ENCODE data around the gene SPOCK2. TPM values are rescaled to one million over a fixed set of nuclear protein-coding genes. Genes with fewer than 3 reads are reported as not detected.
A peak's percentile ranks its signal among the peaks of the same experiment; 100 is the strongest.

The SPOCK2 gene
- total and polyA plus RNA-seq, 2 of the 13 experiments (the other 11 are each of a cell fraction or from before 2014, with no cell fraction given) = 8.6 to 30.6 TPM

- no peak for TF ChIP-seq ZNF576 (CRISPR knock-in tag; IDR thresholded peaks at IDR 0.05)
- no peak for TF ChIP-seq ZNF530 (CRISPR knock-in tag; IDR thresholded peaks at IDR 0.05; ENCODE audit: low read depth)
- no peak for TF ChIP-seq HCFC1 (IDR thresholded peaks at IDR 0.05; ENCODE audit: low read depth, low read length)
- TF ChIP-seq, protein P1, sequence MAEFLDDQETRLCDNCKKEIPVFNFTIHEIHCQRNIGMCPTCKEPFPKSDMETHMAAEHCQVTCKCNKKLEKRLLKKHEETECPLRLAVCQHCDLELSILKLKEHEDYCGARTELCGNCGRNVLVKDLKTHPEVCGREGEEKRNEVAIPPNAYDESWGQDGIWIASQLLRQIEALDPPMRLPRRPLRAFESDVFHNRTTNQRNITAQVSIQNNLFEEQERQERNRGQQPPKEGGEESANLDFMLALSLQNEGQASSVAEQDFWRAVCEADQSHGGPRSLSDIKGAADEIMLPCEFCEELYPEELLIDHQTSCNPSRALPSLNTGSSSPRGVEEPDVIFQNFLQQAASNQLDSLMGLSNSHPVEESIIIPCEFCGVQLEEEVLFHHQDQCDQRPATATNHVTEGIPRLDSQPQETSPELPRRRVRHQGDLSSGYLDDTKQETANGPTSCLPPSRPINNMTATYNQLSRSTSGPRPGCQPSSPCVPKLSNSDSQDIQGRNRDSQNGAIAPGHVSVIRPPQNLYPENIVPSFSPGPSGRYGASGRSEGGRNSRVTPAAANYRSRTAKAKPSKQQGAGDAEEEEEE (CRISPR knock-in tag; IDR thresholded peaks at IDR 0.05; ENCODE audit: borderline replicate concordance) = no peak
- TF ChIP-seq, protein P2, sequence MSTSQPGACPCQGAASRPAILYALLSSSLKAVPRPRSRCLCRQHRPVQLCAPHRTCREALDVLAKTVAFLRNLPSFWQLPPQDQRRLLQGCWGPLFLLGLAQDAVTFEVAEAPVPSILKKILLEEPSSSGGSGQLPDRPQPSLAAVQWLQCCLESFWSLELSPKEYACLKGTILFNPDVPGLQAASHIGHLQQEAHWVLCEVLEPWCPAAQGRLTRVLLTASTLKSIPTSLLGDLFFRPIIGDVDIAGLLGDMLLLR (CRISPR knock-in tag; IDR thresholded peaks at IDR 0.05) = 0 out of 2 replicates have a peak, but pooled peaks have one; percentile 21
- TF ChIP-seq ZNF569 (CRISPR knock-in tag; IDR thresholded peaks at IDR 0.05; ENCODE audit: borderline replicate concordance) = no peak
- TF ChIP-seq, protein P3, sequence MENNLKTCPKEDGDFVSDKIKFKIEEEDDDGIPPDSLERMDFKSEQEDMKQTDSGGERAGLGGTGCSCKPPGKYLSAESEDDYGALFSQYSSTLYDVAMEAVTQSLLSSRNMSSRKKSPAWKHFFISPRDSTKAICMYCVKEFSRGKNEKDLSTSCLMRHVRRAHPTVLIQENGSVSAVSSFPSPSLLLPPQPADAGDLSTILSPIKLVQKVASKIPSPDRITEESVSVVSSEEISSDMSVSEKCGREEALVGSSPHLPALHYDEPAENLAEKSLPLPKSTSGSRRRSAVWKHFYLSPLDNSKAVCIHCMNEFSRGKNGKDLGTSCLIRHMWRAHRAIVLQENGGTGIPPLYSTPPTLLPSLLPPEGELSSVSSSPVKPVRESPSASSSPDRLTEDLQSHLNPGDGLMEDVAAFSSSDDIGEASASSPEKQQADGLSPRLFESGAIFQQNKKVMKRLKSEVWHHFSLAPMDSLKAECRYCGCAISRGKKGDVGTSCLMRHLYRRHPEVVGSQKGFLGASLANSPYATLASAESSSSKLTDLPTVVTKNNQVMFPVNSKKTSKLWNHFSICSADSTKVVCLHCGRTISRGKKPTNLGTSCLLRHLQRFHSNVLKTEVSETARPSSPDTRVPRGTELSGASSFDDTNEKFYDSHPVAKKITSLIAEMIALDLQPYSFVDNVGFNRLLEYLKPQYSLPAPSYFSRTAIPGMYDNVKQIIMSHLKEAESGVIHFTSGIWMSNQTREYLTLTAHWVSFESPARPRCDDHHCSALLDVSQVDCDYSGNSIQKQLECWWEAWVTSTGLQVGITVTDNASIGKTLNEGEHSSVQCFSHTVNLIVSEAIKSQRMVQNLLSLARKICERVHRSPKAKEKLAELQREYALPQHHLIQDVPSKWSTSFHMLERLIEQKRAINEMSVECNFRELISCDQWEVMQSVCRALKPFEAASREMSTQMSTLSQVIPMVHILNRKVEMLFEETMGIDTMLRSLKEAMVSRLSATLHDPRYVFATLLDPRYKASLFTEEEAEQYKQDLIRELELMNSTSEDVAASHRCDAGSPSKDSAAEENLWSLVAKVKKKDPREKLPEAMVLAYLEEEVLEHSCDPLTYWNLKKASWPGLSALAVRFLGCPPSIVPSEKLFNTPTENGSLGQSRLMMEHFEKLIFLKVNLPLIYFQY (CRISPR knock-in tag; IDR thresholded peaks at IDR 0.05; ENCODE audit: borderline replicate concordance) = 0 out of 2 replicates have a peak, but pooled peaks have one; percentile 63
- no peak for TF ChIP-seq HMGA1 (CRISPR knock-in tag; conservative IDR thresholded peaks at IDR 0.05)
- TF ChIP-seq SALL1 (CRISPR knock-in tag; IDR thresholded peaks at IDR 0.05) = peak; percentile 68
- TF ChIP-seq, protein P4, sequence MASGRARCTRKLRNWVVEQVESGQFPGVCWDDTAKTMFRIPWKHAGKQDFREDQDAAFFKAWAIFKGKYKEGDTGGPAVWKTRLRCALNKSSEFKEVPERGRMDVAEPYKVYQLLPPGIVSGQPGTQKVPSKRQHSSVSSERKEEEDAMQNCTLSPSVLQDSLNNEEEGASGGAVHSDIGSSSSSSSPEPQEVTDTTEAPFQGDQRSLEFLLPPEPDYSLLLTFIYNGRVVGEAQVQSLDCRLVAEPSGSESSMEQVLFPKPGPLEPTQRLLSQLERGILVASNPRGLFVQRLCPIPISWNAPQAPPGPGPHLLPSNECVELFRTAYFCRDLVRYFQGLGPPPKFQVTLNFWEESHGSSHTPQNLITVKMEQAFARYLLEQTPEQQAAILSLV (CRISPR knock-in tag; IDR thresholded peaks at IDR 0.05; ENCODE audit: borderline replicate concordance) = no peak
- no peak for TF ChIP-seq CHCHD3 (CRISPR knock-in tag; IDR thresholded peaks at IDR 0.05)
- no peak for TF ChIP-seq FOXK1 (CRISPR knock-in tag; IDR thresholded peaks at IDR 0.05; ENCODE audit: borderline replicate concordance, low read depth)
- TF ChIP-seq, protein P5, sequence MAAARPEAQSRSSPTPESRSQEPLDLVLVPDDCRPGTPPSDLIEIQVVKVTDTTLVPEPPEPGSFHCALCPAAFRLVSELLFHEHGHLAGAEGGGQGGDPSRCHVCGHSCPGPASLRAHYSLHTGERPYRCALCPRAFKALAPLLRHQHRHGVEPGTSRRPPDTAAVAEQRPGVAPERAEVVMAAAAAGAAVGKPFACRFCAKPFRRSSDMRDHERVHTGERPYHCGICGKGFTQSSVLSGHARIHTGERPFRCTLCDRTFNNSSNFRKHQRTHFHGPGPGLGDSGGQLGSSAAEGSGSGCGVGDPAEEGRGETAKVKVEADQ (CRISPR knock-in tag; IDR thresholded peaks at IDR 0.05; ENCODE audit: borderline replicate concordance) = no peak
- TF ChIP-seq ZNF598 (CRISPR knock-in tag; IDR thresholded peaks at IDR 0.05; ENCODE audit: borderline replicate concordance) = no peak
These were observed 31.2 kb downstream of the SPOCK2 start (continued) for GRCh38 chr10:72056932-72057751.

Measured in HepG2 (cell line).